H9 (cell line): ENCODE measurements around the gene TEAD1. TPM values are rescaled to one million over a fixed set of nuclear protein-coding genes. Genes with fewer than 3 reads are reported as not detected.

Experiments used
- DNase-seq: peaks from one replicate; pipeline ENCODE4 v3.0.0-alpha.2; 2017
- H2AFZ ChIP-seq: one replicate; pipeline ENCODE4 v1.6.1; 2013; ENCODE audit warnings: mild to moderate bottlenecking, low read length, control low read depth, moderate library complexity
- H2AK5ac ChIP-seq: 2 replicates; pipeline ENCODE4 v1.6.1; 2013; ENCODE audit warnings: low read length, control low read depth, mixed read lengths; ENCODE audit not compliant: insufficient read length
- H2BK120ac ChIP-seq: one replicate; pipeline ENCODE4 v1.6.1; 2013; ENCODE audit warnings: low read depth, mild to moderate bottlenecking, low read length, control low read depth, inconsistent platforms; ENCODE audit not compliant: poor library complexity, severe bottlenecking
- H2BK12ac ChIP-seq: 2 replicates; pipeline ENCODE4 v1.6.1; 2013; ENCODE audit warnings: low read length, control low read depth, mixed read lengths, low read depth; ENCODE audit not compliant: insufficient read length
- H2BK15ac ChIP-seq: 2 replicates; pipeline ENCODE4 v1.6.1; 2013; ENCODE audit warnings: low read depth, low read length, control low read depth
- H2BK20ac ChIP-seq: one replicate; pipeline ENCODE4 v1.6.1; 2013; ENCODE audit warnings: low read depth, mild to moderate bottlenecking, low read length, control low read depth, inconsistent platforms; ENCODE audit not compliant: poor library complexity, severe bottlenecking
- H2BK5ac ChIP-seq: 2 replicates; pipeline ENCODE4 v1.6.1; 2013; ENCODE audit warnings: low read length, control low read depth, mixed read lengths; ENCODE audit not compliant: insufficient read length
- H3K14ac ChIP-seq: 2 replicates; pipeline ENCODE4 v1.6.1; 2013; ENCODE audit warnings: low read length, control low read depth; ENCODE audit not compliant: insufficient read depth
- H3K18ac ChIP-seq: 2 replicates; pipeline ENCODE4 v1.6.1; 2013; ENCODE audit warnings: low read depth, mild to moderate bottlenecking, mixed read lengths, low read length, control low read depth; ENCODE audit not compliant: insufficient read length
- H3K23ac ChIP-seq: 2 replicates; pipeline ENCODE4 v1.6.1; 2013; ENCODE audit warnings: low read length, control low read depth, mixed read lengths, low read depth; ENCODE audit not compliant: insufficient read length
- H3K23me2 ChIP-seq: 2 replicates; pipeline ENCODE4 v1.6.1; 2013; ENCODE audit warnings: low read depth, mild to moderate bottlenecking, mixed read lengths, low read length, control low read depth; ENCODE audit not compliant: insufficient read length, poor library complexity, severe bottlenecking
- H3K27ac ChIP-seq: 2 replicates; pipeline ENCODE4 v1.5.1; 2013; ENCODE audit warnings: low read length, control low read depth, mixed read lengths, low read depth; ENCODE audit not compliant: insufficient read length
- H3K27me3 ChIP-seq: 2 replicates; pipeline ENCODE4 v1.6.1; 2013; ENCODE audit warnings: low read length, control low read depth, inconsistent platforms; ENCODE audit not compliant: insufficient read depth
- H3K4ac ChIP-seq: 2 replicates; pipeline ENCODE4 v1.6.1; 2013; ENCODE audit warnings: low read depth, mild to moderate bottlenecking, control low read depth, inconsistent platforms, low read length, moderate library complexity
- H3K4me1 ChIP-seq: 2 replicates; pipeline ENCODE4 v1.6.1; 2013; ENCODE audit warnings: low read length, control low read depth, inconsistent platforms; ENCODE audit not compliant: insufficient read depth
- H3K4me2 ChIP-seq: 2 replicates; pipeline ENCODE4 v1.6.1; 2013; ENCODE audit warnings: low read length, control low read depth, mixed read lengths; ENCODE audit not compliant: insufficient read length, insufficient read depth
- H3K56ac ChIP-seq: 2 replicates; pipeline ENCODE4 v1.6.1; 2013; ENCODE audit warnings: low read depth, mild to moderate bottlenecking, mixed read lengths, low read length, control low read depth; ENCODE audit not compliant: insufficient read length
- H3K79me1 ChIP-seq: 2 replicates; pipeline ENCODE4 v1.6.1; 2013; ENCODE audit warnings: low read depth, mild to moderate bottlenecking, moderate library complexity, low read length, control low read depth, inconsistent platforms; ENCODE audit not compliant: insufficient read depth, poor library complexity, severe bottlenecking
- H3K79me2 ChIP-seq: 2 replicates; pipeline ENCODE4 v1.6.1; 2013; ENCODE audit warnings: low read length, control low read depth, inconsistent platforms; ENCODE audit not compliant: insufficient read depth
- H3K9ac ChIP-seq: 2 replicates; pipeline ENCODE4 v1.6.1; 2013; ENCODE audit warnings: low read length, control low read depth, mixed read lengths; ENCODE audit not compliant: insufficient read length; ENCODE audit errors: extremely low read depth
- H3K9me3 ChIP-seq: one replicate; pipeline ENCODE4 v1.6.1; 2013; ENCODE audit warnings: low read depth, low read length, inconsistent platforms; ENCODE audit not compliant: control insufficient read depth
- H3T11ph ChIP-seq: one replicate; pipeline ENCODE4 v1.6.1; 2013; ENCODE audit warnings: mild to moderate bottlenecking, low read length, control low read depth, inconsistent platforms
- H4K20me1 ChIP-seq: one replicate; pipeline ENCODE4 v1.6.1; 2013; ENCODE audit not compliant: control insufficient read depth, insufficient read length, insufficient read depth
- H4K5ac ChIP-seq: 2 replicates; pipeline ENCODE4 v1.6.1; 2013; ENCODE audit warnings: low read depth, mild to moderate bottlenecking, mixed read lengths, low read length, control low read depth; ENCODE audit not compliant: insufficient read length
- H4K8ac ChIP-seq: replicated peaks from 2 replicates; pipeline ENCODE4 v1.6.1; 2013; ENCODE audit warnings: low read length, control low read depth, mixed read lengths, low read depth; ENCODE audit not compliant: insufficient read length
- H4K91ac ChIP-seq: 2 replicates; pipeline ENCODE4 v1.6.1; 2013; ENCODE audit warnings: low read depth, mild to moderate bottlenecking, moderate library complexity, mixed read lengths, low read length, control low read depth; ENCODE audit not compliant: insufficient read length
- H3K27ac Mint-ChIP-seq, 3 experiments: 2 replicates in 2 of 3; 3 replicates in 1 of 3; pipeline ENCODE4 v1.8.0; 2020 to 2021; ENCODE audit warnings: mixed read lengths in 3 of 3, mild to moderate bottlenecking in 1 of 3, moderate library complexity in 1 of 3
- H3K27me3 Mint-ChIP-seq: 2 replicates; pipeline ENCODE4 v1.8.0; 2021; ENCODE audit warnings: low read depth, mild to moderate bottlenecking, moderate library complexity, mixed read lengths
- H3K36me3 Mint-ChIP-seq, 3 experiments: 2 replicates in 2 of 3; 3 replicates in 1 of 3; pipeline ENCODE4 v1.8.0; 2020 to 2021; ENCODE audit warnings: low read depth in 3 of 3, mixed read lengths in 3 of 3; ENCODE audit not compliant: insufficient read depth in 1 of 3
- H3K4me1 Mint-ChIP-seq, 2 experiments: 2 replicates each; pipeline ENCODE4 v1.8.0; 2020; ENCODE audit warnings: mixed read lengths in 2 of 2
- H3K4me3 Mint-ChIP-seq, 2 experiments: 2 replicates in 1 of 2; 3 replicates in 1 of 2; pipeline ENCODE4 v1.8.0; 2020 to 2021; ENCODE audit warnings: mild to moderate bottlenecking in 2 of 2, mixed read lengths in 2 of 2, moderate library complexity in 1 of 2
- H3K9me3 Mint-ChIP-seq, 2 experiments: 2 replicates in 1 of 2; 3 replicates in 1 of 2; pipeline ENCODE4 v1.8.0; 2020; ENCODE audit warnings: mild to moderate bottlenecking in 2 of 2, mixed read lengths in 2 of 2, moderate library complexity in 1 of 2
- WGBS: extraction: QIAGEN DNeasy Blood & Tissue Kit; methylation state at CpG from one replicate; pipeline ENCODE4 v1.1.7; 2013; ENCODE audit warnings: missing lambda C conversion rate, low lambda C conversion rate, mixed read lengths; ENCODE audit not compliant: insufficient read length; ENCODE audit errors: extremely low coverage; 5-methylcytosine and 5-hydroxymethylcytosine counted together
- total RNA-seq: library from RNA; stranded (reverse); gene quantifications from 2 replicates; pipeline ENCODE4 v1.2.1, GENCODE V29; 2021
- TF ChIP-seq, protein P1 (sequence below): fragments of 200-600 bp; sonication (generic); conservative IDR thresholded peaks from 3 replicates; pipeline ENCODE4 v1.8.0; 2021; ENCODE audit warnings: antibody characterized with exemption, mild to moderate bottlenecking

The TEAD1 gene
- total RNA-seq, 1 experiment from 2014 or later: 75.1 TPM

DNA sequence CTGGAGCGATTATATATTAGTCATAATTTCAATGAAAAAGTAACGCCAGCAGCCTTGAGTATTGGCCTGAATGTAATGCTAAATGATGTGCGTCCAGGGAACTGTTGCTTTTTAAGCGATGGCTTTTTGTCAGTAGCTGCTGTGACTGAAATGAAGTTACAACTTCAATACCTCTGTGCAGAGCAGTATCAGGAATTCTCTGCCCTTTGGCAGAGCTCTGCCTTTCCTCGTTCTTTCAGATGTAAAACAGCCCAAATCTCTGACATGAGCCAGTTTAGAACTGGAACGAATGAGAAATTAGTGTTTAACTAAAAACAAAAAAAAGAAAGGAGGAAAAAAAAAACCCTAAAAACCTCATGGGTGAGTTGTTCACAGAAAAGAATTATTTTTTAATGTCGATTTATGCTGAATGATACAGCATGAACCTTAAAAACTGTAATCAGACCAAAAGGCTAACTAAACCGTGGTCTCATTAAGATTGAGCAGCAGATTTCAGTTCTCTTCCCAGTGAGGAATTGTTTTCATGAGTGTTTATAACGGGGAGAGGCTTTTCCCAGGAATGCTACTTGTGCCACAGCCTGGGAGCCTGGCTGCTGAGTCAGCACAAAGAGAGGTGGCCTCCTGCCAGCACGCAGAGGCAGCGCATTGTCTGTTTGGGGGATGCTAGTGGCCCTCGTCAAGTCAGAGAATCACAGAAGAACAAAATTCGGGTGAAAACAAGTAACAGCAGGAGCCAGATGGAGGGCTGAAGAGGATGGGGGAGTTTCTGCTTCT lies 188.7 kb downstream of the TEAD1 start:
- no peak overlapping the region for H4K5ac ChIP-seq
- H3K4me3 Mint-ChIP-seq: peak overlapping the region; percentile 61 to 73
- H3K79me1 ChIP-seq: no peaks in the 10 kb centered on the region
- H3K14ac ChIP-seq: peak overlapping the region; percentile 57; the same call in 1 of the 2 replicates
- DNase-seq: peak; percentile 87
- no peaks in the 10 kb centered on the region for H3K79me2 ChIP-seq
- peaks cover 25% of the 10 kb centered on the region; the same call in 1 of the 2 replicates for H3K4me1 ChIP-seq
- peak overlapping the region; percentile 88; the same call in 1 of the 2 replicates for H3K4ac ChIP-seq
- H3K27ac ChIP-seq: peak overlapping the region; percentile 100
- H3K4me2 ChIP-seq: peak overlapping the region; percentile 43
- peak overlapping the region; percentile 43 for H3K9ac ChIP-seq
- H3K4me1 Mint-ChIP-seq: peaks cover 73 to 74% of the 10 kb centered on the region in 2 experiments
- no CpG with 5 or more reads among the region's 13 CpGs for WGBS
- no peaks in the 10 kb centered on the region for H4K20me1 ChIP-seq
- no peak overlapping the region for H2BK15ac ChIP-seq
- peaks cover 0 to 10% (median 0%) of the 10 kb centered on the region in 3 experiments; a peak in 4 of 7 replicates for H3K36me3 Mint-ChIP-seq
- H3T11ph ChIP-seq: no peak overlapping the region
- H3K18ac ChIP-seq: peak overlapping the region; percentile 63
- peak overlapping the region; percentile 68 for H2BK5ac ChIP-seq
- peak overlapping the region; percentile 91 for H2BK120ac ChIP-seq
- no peaks in the 10 kb centered on the region for H3K23me2 ChIP-seq
- H3K56ac ChIP-seq: no peak overlapping the region
- peak overlapping the region; percentile 99 to 100 (median 100) for H3K27ac Mint-ChIP-seq
- no peak overlapping the region for H3K23ac ChIP-seq
- H4K91ac ChIP-seq: no peak overlapping the region
- no peak overlapping the region for H2AFZ ChIP-seq
- peak overlapping the region; percentile 98 for H2BK12ac ChIP-seq
- no peak overlapping the region for H2BK20ac ChIP-seq
- no peaks in the 10 kb centered on the region for H3K9me3 ChIP-seq
- H3K9me3 Mint-ChIP-seq: no peaks in the 10 kb centered on the region; a peak in 1 of 5 replicates
- no peaks in the 10 kb centered on the region for H3K27me3 ChIP-seq
- TF ChIP-seq, protein P1, sequence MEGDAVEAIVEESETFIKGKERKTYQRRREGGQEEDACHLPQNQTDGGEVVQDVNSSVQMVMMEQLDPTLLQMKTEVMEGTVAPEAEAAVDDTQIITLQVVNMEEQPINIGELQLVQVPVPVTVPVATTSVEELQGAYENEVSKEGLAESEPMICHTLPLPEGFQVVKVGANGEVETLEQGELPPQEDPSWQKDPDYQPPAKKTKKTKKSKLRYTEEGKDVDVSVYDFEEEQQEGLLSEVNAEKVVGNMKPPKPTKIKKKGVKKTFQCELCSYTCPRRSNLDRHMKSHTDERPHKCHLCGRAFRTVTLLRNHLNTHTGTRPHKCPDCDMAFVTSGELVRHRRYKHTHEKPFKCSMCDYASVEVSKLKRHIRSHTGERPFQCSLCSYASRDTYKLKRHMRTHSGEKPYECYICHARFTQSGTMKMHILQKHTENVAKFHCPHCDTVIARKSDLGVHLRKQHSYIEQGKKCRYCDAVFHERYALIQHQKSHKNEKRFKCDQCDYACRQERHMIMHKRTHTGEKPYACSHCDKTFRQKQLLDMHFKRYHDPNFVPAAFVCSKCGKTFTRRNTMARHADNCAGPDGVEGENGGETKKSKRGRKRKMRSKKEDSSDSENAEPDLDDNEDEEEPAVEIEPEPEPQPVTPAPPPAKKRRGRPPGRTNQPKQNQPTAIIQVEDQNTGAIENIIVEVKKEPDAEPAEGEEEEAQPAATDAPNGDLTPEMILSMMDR: no peak
- no peak overlapping the region for H4K8ac ChIP-seq
- H3K27me3 Mint-ChIP-seq: no peaks in the 10 kb centered on the region
- no peak overlapping the region for H2AK5ac ChIP-seq
